Stimulated activated CD4-positive, alpha-beta T cell treated with anti-CD3 and anti-CD28 coated beads, TNF-alpha, amount 100 ng/mL, for 1 hour (primary cell): Measurements from ENCODE around the gene ETV6.

ENCODE experiments used
- DNase-seq, 3 donors: peaks; one replicate each; pipeline ENCODE4 v3.0.0-alpha.2; 2020; ENCODE audit warnings: low read depth in 3 of 3, low spot score in 1 of 3

The ETV6 gene

GRCh38 chr12:11642785-11643184 lies 6.7 kb upstream of the ETV6 start:
- no peak for DNase-seq

DNA sequence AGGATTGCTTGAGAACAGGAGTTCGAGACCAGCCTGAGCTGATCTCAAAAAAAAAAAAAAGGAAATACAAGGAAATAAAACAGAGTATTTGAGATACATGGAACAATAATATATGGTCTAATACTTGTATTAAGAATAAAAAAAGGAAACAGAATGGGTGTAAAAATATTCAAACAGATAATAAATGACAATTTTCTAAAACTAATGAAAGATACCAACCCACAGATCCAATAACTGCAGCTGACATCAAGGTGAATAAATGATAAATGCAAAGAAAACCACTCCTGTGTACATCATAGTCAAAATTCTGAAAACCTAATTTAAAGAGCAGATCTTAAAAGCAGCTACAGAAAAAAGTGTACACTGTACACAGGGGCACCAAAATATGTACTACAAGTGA lies 4.1 kb upstream of the ETV6 start:
- no peak for DNase-seq

DNA sequence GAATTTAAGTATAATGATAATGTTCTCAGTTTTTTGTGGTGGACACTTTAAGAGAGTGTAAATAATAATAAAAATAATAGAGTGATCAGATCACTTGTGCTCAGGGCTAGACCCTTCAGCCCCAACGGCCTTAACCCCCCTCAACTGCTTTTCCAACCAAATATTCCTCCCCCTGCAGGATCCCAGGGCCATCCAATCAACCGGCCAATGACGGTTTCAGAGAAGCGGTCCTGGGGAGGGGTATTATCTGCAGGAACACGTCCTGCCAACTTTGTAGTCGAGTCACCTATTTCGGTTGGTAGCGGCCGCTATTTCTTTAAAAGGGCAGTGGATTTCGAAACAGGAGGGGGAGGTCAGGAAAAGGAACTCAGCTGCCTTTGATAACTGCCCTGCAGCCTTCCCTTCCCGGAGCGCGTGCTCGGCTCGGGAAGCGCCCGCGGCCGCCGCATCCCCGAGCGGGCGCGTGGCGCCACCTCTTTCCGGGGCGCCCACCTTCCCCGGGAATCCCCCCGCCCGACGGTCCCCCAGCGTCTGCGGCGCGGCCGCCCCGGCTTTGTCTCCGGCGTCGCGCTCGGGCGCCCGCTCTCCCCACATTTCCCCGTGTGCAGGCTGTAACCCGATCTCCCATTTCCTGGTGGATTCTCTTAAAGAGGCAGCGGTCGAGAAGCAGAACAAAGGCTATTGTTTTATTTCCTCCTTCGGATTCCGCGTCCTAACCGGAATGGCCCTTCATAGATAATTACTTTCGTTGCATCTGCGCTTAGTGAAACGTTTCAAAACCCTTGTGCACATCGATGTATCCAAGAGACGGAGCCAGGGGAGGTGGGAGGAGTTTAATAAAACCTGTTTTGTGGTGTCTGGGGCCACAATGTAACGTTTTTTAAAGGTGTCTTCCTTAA lies 711 bp upstream of the ETV6 start:
- DNase-seq, result peak; percentile 13 to 55 (median 21)

GRCh38 chr12:11650286-11651281 lies 1.1 kb downstream of the ETV6 start:
- DNase-seq, result no peak

DNA sequence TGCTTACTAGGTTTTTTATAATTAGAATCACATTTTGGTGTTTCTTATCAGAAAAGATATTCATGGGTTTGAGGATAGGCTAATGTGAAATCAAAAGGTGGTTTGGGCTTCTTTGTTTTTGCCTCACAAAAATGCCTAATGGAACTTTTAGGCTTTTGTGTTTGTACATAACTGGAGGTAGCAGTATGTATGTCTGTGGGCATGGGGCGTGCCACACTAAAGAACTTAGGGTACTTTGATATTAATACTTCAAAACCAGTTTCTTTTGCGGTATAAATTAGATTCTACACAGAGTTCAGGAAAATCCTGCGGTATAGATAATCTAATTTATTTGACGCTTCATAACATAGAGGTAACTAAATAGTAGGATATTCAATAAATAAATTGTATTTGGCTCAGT lies 1.9 kb downstream of the ETV6 start:
- no peak for DNase-seq

DNA sequence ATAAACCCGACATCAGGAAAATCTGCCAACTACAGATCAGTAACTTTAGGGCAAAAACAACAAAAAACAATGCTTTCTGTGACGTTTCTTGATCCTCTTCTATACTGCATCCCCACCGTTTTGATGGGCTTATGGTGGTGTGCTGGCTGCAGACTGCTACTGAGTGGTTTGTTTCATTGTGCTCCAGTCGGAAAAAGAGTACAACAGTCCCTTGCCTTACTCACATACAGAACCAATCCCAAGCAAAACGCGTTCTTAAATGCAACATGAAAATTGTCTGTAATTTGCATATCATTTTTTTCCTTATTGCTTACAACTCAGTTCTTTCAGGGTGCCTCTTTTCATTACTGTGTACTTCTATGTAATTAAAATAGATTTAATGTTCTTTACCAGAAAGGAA lies 2.3 kb downstream of the ETV6 start:
- DNase-seq, result no peak

DNA sequence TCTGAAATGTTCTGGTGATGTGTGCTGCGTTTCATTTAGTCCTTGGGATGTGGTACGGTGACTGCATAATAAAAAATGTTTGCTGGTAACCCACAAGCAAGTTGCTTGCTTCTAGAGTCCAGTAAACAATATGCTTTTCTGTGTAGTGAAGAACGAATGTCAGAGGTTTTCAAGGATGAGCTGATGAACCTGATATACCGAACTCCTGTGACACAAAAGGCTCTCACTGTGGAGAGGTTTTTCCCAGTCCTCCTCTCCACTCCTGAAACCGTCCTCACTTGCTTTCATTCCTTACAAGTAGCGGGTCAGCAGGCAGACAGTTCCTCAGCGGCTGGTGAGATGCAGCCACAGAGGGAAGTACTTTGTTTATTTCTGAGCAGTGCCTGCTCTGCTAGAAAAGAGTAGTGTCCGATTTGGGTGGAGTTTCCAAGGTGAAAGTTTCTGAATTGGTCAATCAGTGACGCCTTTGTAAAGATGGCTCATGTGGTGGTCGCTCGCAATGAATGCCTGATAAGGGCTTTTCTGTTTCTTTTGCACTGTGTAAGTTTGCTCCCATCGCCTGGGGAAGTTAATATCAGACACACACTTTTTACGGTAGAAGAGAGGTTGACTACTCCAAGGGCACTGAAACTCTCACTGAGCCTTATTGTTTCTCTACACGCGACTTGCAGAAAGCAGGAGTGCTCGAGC lies 3.0 kb downstream of the ETV6 start:
- DNase-seq, result no peak

DNA sequence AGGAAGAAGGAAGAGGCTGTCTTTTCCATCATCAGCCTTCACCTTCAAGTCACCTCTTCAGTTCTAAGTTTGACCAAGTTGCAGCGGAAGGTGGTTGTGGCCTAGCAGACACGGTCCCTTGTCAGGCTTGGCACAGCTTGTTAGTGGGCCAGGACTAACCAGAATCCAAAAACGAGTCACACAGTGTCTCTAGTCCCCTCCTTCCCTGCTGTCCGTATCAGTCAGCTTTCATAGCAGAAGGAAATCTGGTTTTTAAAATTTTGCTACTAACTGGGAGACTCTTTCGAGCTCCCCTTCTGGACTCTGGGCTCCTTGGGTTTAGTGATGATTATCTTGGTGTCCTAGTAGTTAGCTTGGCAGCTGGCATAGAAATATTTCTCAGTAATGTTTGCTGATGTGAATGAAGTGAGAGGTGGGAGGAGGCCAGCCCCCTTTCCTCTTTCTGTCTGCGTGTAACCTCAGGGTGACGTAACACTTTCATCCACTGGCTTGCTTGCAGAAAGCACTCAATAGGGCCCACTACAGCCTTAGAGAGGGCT lies 3.8 kb downstream of the ETV6 start:
- DNase-seq, result no peak

DNA sequence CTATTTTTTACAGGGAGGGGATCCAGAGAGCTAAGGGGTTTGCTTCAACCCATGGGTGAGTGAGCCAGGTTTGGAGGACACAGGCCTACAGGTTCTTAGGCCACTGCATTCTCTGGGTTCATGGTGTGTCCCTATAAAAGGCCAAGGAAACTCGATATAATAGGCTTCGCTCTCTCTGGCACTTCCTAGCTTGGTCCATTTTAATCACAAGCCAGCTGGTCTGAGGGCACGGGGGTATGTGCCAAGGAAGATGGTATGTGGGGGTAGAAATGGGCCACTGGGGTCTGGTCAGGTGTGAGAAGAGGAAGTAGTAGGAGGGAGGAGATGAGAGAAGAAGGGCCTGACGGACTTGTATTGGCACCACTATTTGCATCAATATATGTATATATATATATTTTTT lies 4.9 kb downstream of the ETV6 start:
- no peak for DNase-seq

DNA sequence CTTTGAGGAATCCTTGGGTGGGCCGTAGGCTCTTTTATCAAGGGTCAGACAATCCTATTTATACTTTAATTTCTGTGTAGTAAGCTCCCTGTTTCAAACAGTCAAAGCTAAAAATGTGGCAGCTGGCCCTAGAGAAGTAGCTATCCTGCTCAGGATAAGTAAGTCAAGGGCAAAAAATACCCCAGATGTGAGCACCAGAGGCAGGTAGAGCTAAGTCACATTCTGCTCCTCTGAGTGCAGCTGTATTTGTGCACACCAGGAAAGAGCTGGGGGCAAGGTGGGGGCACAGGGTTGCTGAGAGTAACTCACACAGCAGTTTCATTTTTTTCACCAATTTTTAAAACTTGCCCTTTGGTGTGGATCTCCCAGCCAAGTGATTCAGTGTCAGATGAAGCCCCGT lies 5.3 kb downstream of the ETV6 start:
- no peak for DNase-seq

DNA sequence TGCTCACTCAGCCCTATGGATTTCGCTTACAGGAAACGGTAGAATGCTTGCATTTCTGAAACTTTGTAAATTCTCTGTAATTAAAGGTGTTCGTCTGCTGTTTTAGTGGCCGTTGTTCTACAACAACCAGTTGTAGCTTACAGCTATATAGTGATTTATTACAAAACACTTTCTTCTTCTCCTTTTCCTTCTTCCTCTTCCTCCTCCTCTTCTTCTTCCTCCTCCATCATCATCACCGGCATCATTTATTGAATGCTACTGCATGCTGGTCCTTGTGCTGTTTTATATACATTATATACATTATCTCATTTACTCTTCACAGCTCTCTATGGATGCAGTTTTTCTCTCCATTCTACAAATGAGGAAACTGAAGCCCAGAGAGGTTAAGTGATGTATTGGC lies 6.4 kb downstream of the ETV6 start:
- no peak for DNase-seq

GRCh38 chr12:11656550-11656949 lies 7.1 kb downstream of the ETV6 start:
- DNase-seq, result no peak

DNA sequence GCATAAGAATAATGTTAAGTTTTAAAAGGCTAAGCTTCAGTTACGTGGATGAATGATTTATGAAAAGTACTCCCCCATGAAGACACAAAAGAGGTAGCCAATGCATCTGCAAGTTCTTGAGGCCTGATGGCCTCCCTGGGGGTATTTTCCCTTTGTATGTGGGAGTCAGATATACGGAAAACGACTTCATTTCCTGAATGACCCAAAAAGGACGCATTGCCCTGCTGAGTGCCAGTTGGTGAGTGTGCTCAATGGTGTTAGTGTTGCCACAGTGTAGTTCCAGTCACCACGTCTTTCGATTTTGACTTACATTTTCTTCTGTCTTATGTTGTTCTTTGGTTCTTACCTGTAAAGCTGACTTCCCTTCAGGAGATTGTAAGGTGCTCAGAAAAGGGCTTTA lies 8.0 kb downstream of the ETV6 start:
- no peak for DNase-seq

DNA sequence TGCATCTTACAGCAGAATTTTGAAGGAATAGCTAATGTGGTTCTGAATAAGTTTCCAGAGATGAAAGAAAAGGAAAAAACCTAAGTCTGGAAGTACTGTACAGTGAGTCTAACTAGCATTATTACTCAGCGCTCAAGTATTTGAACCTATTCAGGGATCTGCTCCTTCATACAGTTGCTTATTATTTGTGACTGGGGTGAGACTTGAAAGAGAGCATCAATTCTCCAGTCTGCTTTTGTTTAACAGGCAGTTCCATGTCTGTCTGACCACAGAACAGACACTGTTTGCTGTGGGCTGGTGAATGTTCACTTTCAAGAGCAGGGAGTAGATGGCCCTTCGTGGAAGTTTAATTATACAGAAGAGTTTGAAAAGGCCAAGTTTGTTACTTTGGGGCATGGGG lies 9.3 kb downstream of the ETV6 start:
- DNase-seq, result no peak

DNA sequence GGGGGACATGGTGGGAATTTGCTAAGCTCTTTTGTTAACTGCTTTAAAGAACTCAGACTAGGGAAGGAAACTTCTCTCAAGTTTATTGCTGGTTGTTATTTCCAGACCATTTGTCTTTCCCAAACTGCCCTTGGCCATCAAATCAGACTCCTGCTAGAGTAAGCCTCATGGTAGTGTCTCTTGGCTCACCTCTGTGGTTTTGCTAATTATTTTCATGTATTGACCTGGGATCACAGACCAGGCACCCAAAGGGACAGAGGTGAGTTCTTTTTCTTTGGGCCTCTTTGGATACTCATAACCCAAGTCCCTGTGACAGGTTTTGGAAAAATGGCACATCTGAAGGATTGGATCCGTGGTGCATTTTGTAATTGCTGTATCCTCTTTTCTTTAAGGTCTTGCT lies 11.2 kb downstream of the ETV6 start:
- no peak for DNase-seq

DNA sequence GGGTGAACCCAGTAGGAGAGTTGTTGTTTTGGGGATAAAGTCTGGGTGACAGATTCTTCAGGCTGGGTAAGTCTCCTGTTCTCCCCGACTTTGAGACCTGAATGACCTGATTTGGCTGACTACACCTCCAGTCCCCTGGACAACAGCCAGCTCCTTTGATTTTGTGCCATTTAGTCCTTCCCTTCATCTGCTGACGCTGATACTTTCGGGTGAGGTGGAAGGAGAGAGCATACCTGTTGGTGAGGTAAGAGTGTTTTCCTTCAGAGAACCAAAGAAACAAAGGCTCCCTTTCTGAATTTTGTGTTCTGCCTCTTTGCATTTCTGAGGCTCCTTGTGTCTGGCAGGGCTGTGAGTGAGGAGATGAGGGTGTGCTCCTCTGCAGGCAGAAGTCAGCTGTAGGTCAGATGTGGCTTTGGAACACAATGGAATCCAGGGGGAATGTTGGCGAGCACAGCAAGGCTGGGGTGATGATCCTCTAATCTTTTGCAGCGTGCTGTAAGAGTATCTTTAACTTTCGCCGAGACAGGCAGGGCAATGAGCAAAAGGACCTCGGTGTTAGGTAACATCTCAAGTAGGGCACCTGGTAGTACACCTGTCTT lies 12.1 kb downstream of the ETV6 start:
- no peak for DNase-seq

DNA sequence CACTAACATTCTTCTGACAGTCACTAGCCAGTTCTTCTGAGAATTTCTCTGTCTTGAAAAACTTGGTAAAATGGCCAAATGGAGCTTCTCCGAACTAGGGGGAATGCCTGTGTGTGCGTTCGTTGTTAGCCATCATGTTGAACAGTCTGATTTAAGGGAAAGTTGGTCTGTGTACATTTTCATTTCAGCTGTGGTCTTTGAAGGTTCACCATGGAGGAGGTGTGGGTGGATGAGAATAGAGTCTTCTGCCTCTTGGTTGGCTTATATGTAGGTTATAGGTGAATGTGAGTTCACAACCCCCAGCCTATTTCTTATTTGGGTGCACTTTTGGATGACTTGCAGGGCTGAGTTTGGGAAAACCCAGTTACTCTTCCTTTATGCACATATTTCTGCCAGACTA lies 12.9 kb downstream of the ETV6 start:
- DNase-seq, result no peak

DNA sequence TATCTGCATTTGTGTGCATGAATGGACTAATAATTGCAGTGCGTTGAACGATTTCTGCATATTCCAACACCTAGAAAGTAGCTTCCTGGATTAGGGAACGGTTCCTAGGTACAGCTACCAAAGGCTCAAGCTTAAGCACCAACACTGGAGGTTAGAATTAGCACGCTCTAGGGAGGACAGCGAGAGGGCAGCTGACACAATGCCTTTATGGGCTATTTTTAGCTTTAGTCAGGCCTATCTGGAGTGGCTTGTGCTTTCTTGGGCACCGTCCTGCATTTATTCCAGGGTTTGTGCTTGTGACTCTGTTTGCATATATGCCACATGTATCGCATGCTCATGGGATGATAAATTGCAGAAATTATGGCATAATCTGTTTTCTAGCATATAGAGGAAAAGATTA lies 13.7 kb downstream of the ETV6 start:
- no peak for DNase-seq

DNA sequence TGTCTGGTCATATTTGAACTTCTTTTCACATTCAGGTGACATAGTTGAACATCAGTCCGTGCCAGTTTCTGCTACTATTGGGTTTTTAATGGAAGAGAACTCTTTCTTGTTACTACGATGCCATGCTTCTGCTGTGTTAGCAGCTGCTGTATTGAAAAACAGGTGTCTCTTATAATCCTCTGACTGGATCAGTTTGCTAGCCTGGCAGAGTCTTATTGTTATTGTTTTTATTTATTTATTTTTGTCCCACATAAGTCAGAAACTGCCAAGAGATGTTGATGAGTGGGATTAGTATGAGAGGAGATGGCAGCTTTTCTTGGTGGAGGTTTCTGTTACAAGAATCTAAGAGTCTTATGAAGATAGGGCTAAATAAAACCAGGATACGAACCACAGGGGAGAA lies 14.6 kb downstream of the ETV6 start:
- DNase-seq, result no peak

DNA sequence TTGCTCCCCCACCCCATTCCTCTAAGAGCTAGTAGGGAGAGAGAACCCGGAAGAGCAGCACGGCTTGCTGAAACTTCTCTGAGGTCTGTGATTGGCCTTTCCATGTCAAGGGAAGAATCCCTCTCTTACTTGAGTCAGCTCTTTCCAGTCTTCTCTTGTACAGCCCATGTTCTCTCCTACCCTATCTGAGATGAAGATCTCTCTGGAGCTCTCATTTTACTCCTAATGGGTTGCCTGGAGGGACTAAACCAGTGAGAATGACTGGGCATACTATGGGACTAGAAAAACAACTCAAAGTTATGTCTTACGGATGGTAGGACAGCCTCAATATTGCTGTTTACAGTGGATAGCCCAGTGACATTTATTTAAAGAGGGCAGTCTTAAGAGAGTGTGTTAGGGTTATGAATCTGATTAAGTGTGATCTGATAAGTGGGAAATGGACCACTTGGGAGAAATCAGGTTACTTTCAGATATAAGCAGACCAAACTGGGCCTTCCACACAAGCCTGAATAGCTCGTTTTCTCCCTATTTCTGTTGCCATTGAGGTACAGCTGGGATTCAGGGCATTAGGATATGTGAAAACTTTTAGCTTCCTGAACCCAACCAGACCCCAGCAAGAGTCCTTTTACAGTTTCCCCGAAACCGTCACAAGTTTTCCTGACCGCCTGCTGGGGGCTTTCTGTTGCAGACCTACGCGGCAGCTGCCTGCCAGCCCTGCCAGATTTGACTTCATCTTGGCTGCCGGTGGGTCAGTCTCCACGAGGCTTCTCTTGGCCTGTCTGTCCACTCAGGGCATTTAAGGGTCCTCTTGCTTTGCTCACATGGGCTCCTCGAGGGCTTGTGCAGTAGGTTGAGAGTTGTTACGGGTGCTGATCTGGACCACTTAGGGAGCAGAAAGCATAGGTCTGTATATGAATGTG lies 16.9 kb downstream of the ETV6 start:
- DNase-seq, result no peak
